AG09309 (cell line): ENCODE results near the gene CYP2R1.

Source experiments
- DNase-seq: peaks from one replicate; pipeline ENCODE4 v3.0.0-alpha.2; 2010; ENCODE audit warnings: low read depth
- H3K4me3 ChIP-seq: 2 replicates; pipeline ENCODE4 v1.5.1; 2011; ENCODE audit warnings: mild to moderate bottlenecking, low read depth, low read length, moderate library complexity; ENCODE audit not compliant: control insufficient read depth
- TF ChIP-seq, protein P1 (sequence below): IDR thresholded peaks from 2 replicates; pipeline ENCODE4 v1.5.1; 2011; ENCODE audit warnings: mild to moderate bottlenecking, low read depth, low read length, inconsistent platforms; ENCODE audit not compliant: insufficient read depth, control insufficient read depth; ENCODE audit errors: missing control alignments

The CYP2R1 gene

DNA sequence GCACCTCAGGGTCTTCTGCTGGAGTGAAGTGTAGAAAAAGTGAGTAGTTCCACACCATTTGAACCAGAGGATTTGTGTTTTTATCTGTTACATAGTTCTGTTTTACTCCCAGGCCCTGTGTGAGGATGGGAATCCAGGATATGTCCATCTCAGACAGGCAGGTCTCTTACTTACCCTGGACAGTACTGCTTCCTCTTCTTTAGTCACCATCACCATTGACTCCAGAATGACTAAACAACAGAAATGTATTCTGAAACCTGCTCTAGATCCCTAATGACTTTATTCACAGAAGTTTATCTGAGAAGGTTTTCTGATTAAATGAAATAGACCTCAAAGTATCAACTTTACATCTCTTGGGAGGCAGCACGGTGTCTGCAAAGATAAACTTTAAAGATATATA, 33.6 kb downstream of the CYP2R1 start:
- H3K4me3 ChIP-seq = no peak overlapping the region
- no peak for DNase-seq
- TF ChIP-seq, protein P1, sequence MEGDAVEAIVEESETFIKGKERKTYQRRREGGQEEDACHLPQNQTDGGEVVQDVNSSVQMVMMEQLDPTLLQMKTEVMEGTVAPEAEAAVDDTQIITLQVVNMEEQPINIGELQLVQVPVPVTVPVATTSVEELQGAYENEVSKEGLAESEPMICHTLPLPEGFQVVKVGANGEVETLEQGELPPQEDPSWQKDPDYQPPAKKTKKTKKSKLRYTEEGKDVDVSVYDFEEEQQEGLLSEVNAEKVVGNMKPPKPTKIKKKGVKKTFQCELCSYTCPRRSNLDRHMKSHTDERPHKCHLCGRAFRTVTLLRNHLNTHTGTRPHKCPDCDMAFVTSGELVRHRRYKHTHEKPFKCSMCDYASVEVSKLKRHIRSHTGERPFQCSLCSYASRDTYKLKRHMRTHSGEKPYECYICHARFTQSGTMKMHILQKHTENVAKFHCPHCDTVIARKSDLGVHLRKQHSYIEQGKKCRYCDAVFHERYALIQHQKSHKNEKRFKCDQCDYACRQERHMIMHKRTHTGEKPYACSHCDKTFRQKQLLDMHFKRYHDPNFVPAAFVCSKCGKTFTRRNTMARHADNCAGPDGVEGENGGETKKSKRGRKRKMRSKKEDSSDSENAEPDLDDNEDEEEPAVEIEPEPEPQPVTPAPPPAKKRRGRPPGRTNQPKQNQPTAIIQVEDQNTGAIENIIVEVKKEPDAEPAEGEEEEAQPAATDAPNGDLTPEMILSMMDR = no peak

DNA sequence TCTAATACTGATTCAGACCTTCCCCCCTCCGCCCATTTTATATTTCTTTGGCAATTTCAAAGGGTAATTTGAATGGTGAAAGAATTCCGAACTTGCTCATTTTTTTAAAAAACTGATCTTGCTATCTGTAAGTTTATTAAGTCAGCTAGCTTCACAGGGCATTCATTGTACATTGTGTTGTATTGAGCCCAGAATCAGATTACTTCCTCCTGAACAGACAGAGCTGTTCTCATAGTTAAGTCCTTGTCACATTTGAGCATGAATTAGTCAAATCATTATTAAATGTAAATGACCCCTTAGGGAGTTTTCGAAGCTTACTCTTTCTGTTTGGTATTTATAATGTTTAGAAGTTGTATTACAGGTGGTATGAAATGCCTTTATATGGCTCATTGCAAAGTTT, 34.4 kb downstream of the CYP2R1 start:
- no peak for DNase-seq
- no peak overlapping the region for H3K4me3 ChIP-seq
- TF ChIP-seq, protein P1 = no peak

DNA sequence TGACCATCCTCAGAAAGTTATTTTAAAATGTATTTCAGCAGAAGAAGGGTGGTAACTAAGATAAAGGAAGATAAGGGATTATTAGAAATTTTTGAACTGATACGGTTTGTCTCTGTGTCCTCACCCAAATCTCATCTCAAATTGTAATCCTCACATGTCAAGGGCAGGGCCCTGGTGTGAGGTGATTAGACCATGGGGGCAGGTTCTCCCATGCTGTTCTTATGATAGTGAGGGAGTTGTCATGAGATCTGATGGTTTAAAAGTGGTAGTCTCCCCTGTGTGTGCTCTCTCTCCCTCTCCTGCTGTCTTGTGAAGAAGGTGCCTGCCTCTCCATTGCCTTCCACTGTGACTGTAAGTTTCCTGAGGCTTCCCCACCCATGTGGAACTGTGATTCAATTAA, 36.1 kb downstream of the CYP2R1 start:
- no peak for DNase-seq
- no peak overlapping the region for H3K4me3 ChIP-seq
- TF ChIP-seq, protein P1 = no peak

DNA sequence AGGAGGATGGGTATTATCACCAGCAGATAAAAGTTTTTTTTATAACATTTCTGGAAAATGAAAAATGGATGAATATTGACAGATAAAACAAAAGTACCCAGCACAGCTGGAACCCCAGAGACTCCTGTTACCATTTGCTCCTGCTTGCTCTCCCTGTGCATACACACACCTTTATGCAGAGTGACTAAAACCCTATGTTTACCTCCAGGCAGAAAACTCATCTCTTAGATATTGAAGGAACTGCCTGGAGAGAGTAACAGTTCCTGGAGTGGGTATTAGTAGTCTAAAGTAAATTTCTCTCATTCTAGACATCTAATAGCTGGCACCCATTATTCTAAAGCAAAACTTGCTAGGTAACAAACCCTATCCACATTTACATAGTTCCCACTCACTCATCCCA, 38.0 kb downstream of the CYP2R1 start:
- DNase-seq = no peak
- no peak overlapping the region for H3K4me3 ChIP-seq
- TF ChIP-seq, protein P1 = no peak

DNA sequence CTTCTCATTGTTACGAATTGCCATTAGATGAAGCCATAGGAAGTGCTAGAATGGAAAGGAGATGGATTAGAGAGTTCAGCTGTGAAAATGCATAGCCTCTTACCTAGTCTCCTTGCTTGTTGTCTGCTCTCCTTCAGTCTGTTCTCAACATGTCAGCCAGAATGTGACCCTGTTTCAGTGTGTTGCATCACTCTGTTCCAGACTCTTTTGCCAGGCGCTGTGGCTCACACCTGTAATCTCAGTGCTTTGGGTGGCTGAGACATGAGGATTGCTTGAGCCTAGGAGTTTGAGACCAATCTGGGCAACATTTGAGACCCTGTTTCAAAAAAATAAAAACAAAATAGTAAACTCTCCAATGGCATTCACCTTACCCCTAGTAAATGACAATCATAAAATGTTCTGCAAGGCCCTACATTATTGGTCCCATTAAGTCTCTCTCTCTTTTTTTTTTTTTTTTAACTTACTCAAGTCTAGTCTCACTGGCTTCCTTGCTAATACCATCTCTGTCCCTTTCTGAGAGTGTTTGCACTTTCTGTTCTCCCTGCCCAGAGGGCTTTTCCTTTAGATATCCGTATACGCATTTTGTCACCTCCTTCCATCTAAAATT, 39.4 kb downstream of the CYP2R1 start:
- DNase-seq = no peak
- no peak overlapping the region for H3K4me3 ChIP-seq
- TF ChIP-seq, protein P1 = no peak

DNA sequence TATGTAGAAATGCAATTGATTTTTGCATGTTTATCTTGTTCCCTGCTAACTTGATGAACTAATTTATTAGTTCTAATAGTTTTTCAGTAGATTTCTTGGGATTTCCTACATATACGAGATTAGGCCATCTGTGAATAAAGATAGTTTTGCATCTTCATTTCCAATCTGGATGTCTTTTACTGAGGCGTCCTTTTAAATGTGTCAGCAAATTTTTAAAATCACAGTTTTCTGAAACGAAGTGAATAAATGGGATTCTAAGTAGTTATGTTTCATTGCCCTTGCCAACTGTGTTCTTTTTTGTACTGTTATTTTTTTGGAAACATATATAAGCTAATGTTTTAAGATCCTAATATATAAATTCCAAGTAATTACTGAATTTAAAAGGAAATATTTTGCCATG, 50.0 kb downstream of the CYP2R1 start:
- no peak overlapping the region for H3K4me3 ChIP-seq
- TF ChIP-seq, protein P1 = no peak
- no peak for DNase-seq
